Osteocyte (in vitro differentiated cells): ENCODE results near the gene MED13L. TPM values are rescaled to one million over a fixed set of nuclear protein-coding genes. Genes with fewer than 3 reads are reported as not detected.
"Not testable (repeated sequence)": the region's sequence is repeated elsewhere in the genome, so short reads cannot be mapped to it uniquely, and the experiment has no call there.

Experiments
- DNase-seq: peaks from one replicate; pipeline ENCODE4 v3.0.0; 2021; ENCODE audit warnings: mixed read lengths; ENCODE audit not compliant: unreplicated experiment; ENCODE audit errors: extremely low spot score
- H3K27ac Mint-ChIP-seq: one replicate; pipeline ENCODE4 v1.8.0; 2021; ENCODE audit warnings: mild to moderate bottlenecking, mixed read lengths; ENCODE audit not compliant: unreplicated experiment
- H3K27me3 Mint-ChIP-seq: one replicate; pipeline ENCODE4 v1.8.0; 2021; ENCODE audit warnings: mixed read lengths; ENCODE audit not compliant: unreplicated experiment
- H3K36me3 Mint-ChIP-seq: one replicate; pipeline ENCODE4 v1.8.0; 2021; ENCODE audit warnings: mixed read lengths; ENCODE audit not compliant: unreplicated experiment
- H3K4me1 Mint-ChIP-seq: one replicate; pipeline ENCODE4 v1.8.0; 2021; ENCODE audit warnings: mixed read lengths; ENCODE audit not compliant: unreplicated experiment
- H3K4me3 Mint-ChIP-seq: one replicate; pipeline ENCODE4 v1.8.0; 2021; ENCODE audit warnings: mild to moderate bottlenecking, moderate library complexity, mixed read lengths; ENCODE audit not compliant: unreplicated experiment
- H3K9me3 Mint-ChIP-seq: one replicate; pipeline ENCODE4 v1.8.0; 2021; ENCODE audit warnings: mixed read lengths; ENCODE audit not compliant: unreplicated experiment
- CTCF ChIP-seq: fragments of 200-600 bp; sonication (generic); IDR thresholded peaks from 2 replicates; pipeline ENCODE4 v1.5.0; 2021; ENCODE audit warnings: antibody characterized with exemption, mild to moderate bottlenecking, moderate library complexity
- total RNA-seq: library from RNA; stranded (reverse); gene quantifications from 2 replicates; pipeline ENCODE4 v1.2.1, GENCODE V29; 2021

The MED13L gene
- total RNA-seq, 1 donor from 2014 or later, result 229 TPM

- H3K9me3 Mint-ChIP-seq, result no peaks in the 10 kb centered on the region
- no peak overlapping the region for H3K27ac Mint-ChIP-seq
- H3K4me3 Mint-ChIP-seq, result no peak overlapping the region
- no peaks in the 10 kb centered on the region for H3K27me3 Mint-ChIP-seq
- TF ChIP-seq CTCF, result no peak
- H3K36me3 Mint-ChIP-seq, result peaks cover 42% of the 10 kb centered on the region
- peaks cover 21% of the 10 kb centered on the region for H3K4me1 Mint-ChIP-seq
- no peak for DNase-seq
These were observed 292.9 kb downstream of the MED13L start for GRCh38 chr12:115984616-115985015.

- Mint-ChIP-seq H3K27me3 (no peaks in the 10 kb centered on the region), H3K27ac (no peak overlapping the region), H3K9me3 (no peaks in the 10 kb centered on the region), H3K4me1 (peaks cover 18% of the 10 kb centered on the region), H3K36me3 (peaks cover 46% of the 10 kb centered on the region), H3K4me3 (no peak overlapping the region)
- peak; percentile 45 for TF ChIP-seq CTCF
- no peak for DNase-seq
These were observed 294.2 kb downstream of the MED13L start for GRCh38 chr12:115983226-115983798.

- no peak for TF ChIP-seq CTCF
- Mint-ChIP-seq H3K9me3 (no peaks in the 10 kb centered on the region), H3K4me1 (peaks cover 13% of the 10 kb centered on the region), H3K27me3 (no peaks in the 10 kb centered on the region), H3K27ac (peak overlapping the region; percentile 56), H3K36me3 (peaks cover 47% of the 10 kb centered on the region), H3K4me3 (no peak overlapping the region)
- no peak for DNase-seq
These were observed 297.2 kb downstream of the MED13L start for GRCh38 chr12:115980339-115980738.

GRCh38 chr12:115979851-115980250, 297.6 kb downstream of the MED13L start:
- no peaks in the 10 kb centered on the region for H3K9me3 Mint-ChIP-seq
- H3K36me3 Mint-ChIP-seq, result peaks cover 52% of the 10 kb centered on the region
- H3K27me3 Mint-ChIP-seq, result no peaks in the 10 kb centered on the region
- peak overlapping the region; percentile 54 for H3K27ac Mint-ChIP-seq
- H3K4me3 Mint-ChIP-seq, result no peak overlapping the region
- no peak for TF ChIP-seq CTCF
- no peak for DNase-seq
- peaks cover 13% of the 10 kb centered on the region for H3K4me1 Mint-ChIP-seq

- Mint-ChIP-seq H3K27ac (peak overlapping the region; percentile 54), H3K27me3 (no peaks in the 10 kb centered on the region), H3K9me3 (no peaks in the 10 kb centered on the region), H3K4me1 (peaks cover 13% of the 10 kb centered on the region), H3K36me3 (peaks cover 57% of the 10 kb centered on the region), H3K4me3 (no peak overlapping the region)
- DNase-seq, result no peak
- no peak for TF ChIP-seq CTCF
These were observed 298.1 kb downstream of the MED13L start for GRCh38 chr12:115979351-115979750.

GRCh38 chr12:115976829-115977228, 300.7 kb downstream of the MED13L start:
- Mint-ChIP-seq H3K36me3 (peaks cover 64% of the 10 kb centered on the region), H3K4me1 (peaks cover 22% of the 10 kb centered on the region)
- H3K9me3 Mint-ChIP-seq, H3K4me3 Mint-ChIP-seq, H3K27ac Mint-ChIP-seq, DNase-seq, H3K27me3 Mint-ChIP-seq: not testable (repeated sequence)
